ENCODE measurements around the gene UVRAG.

The UVRAG gene

GRCh38 chr11:76076749-76077148, 261.7 kb downstream of the UVRAG start (continued):
- TF ChIP-seq PATZ1 (tag by site-specific recombination; IDR thresholded peaks at IDR 0.05), result no peak
- no peak for TF ChIP-seq PRDM10 (tag by site-specific recombination; IDR thresholded peaks at IDR 0.05)
- TF ChIP-seq TSHZ1 (tag by site-specific recombination; IDR thresholded peaks at IDR 0.05; ENCODE audit: borderline replicate concordance), result no peak

- Histone ChIP-seq H3K4me3 (ENCODE audit: low read depth, low read length) (no peak overlapping the region), H3K4me1 (ENCODE audit: control insufficient read depth, insufficient read depth, low read length) (no peaks in the 10 kb centered on the region), H3K36me3 (ENCODE audit: control insufficient read depth in 2 of 2, insufficient read depth in 1 of 2, low read length in 2 of 2) (no peaks in the 10 kb centered on the region), H3K9me3 (ENCODE audit: control insufficient read depth, insufficient read depth, low read depth, low read length) (no peaks in the 10 kb centered on the region), H3K27ac (ENCODE audit: extremely low read depth, low read depth, low read length) (no peak overlapping the region)
- TF ChIP-seq ZNF148 (tag by site-specific recombination; IDR thresholded peaks at IDR 0.05; ENCODE audit: borderline replicate concordance) (no peak), ZNF624 (tag by site-specific recombination; IDR thresholded peaks at IDR 0.05) (no peak), ZNF324 (tag by site-specific recombination; IDR thresholded peaks at IDR 0.05) (no peak), PRDM1 (tag by site-specific recombination; IDR thresholded peaks at IDR 0.05) (no peak), ZSCAN5A (tag by site-specific recombination; IDR thresholded peaks at IDR 0.05) (no peak), ZNF791 (tag by site-specific recombination; IDR thresholded peaks at IDR 0.05) (no peak), ZNF548 (tag by site-specific recombination; IDR thresholded peaks at IDR 0.05) (no peak), ZNF580 (tag by site-specific recombination; IDR thresholded peaks at IDR 0.05) (no peak), PRDM4 (tag by site-specific recombination; IDR thresholded peaks at IDR 0.05) (no peak), YY2 (tag by site-specific recombination; IDR thresholded peaks at IDR 0.05) (no peak), GFI1B (tag by site-specific recombination; IDR thresholded peaks at IDR 0.05) (no peak), KLF7 (tag by site-specific recombination; IDR thresholded peaks at IDR 0.05; ENCODE audit: borderline replicate concordance) (no peak), ZNF530 (tag by site-specific recombination; IDR thresholded peaks at IDR 0.05; ENCODE audit: low read depth) (no peak), ZNF473 (tag by site-specific recombination; IDR thresholded peaks at IDR 0.05) (no peak)
- ChIA-PET CTCF (interaction anchor here (0.6 to 1.1 kb wide), 2 partner anchors 74 to 130 kb away, joined by 4 read pairs; no protein-coding TSS in a partner anchor), POLR2A (interaction anchor here (0.6 kb wide), 1 partner anchor 107 kb away, joined by 3 read pairs; no protein-coding TSS in a partner anchor)
Measured at GRCh38 chr11:76077575-76078150, 262.7 kb downstream of the UVRAG start.

Measured in HEK293 (cell line).